ENCODE measurements around the gene ADAM15.

DNA sequence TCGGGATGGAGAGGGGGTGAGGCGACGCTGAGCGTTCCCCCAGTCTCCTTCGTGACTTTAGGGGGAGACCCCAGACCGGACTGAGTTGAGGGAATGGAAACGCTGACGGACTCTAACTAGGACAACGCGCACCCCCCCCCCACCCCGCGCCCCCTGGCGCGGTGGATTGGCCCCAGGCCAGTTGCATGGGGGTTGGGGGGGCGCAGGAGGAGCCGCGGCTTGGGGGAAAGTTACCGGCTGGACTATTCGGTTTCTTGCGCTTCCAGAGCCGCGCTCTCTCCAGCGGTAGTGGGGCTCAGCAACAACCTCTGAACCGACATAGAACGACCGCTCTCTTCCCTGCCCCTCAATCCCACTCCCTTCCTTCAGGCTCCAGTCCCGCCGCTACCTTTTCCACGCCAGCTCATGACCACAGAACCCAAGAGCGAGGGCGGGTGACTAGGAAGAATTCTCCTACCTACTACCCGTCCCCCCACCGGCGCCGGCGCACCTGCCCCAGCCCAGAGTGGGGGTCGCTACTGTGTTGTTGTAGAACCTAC is 47.8 kb upstream of the ADAM15 start:
- TF ChIP-seq, protein P1, sequence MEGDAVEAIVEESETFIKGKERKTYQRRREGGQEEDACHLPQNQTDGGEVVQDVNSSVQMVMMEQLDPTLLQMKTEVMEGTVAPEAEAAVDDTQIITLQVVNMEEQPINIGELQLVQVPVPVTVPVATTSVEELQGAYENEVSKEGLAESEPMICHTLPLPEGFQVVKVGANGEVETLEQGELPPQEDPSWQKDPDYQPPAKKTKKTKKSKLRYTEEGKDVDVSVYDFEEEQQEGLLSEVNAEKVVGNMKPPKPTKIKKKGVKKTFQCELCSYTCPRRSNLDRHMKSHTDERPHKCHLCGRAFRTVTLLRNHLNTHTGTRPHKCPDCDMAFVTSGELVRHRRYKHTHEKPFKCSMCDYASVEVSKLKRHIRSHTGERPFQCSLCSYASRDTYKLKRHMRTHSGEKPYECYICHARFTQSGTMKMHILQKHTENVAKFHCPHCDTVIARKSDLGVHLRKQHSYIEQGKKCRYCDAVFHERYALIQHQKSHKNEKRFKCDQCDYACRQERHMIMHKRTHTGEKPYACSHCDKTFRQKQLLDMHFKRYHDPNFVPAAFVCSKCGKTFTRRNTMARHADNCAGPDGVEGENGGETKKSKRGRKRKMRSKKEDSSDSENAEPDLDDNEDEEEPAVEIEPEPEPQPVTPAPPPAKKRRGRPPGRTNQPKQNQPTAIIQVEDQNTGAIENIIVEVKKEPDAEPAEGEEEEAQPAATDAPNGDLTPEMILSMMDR (IDR thresholded peaks at IDR 0.05) = no peak
- TF ChIP-seq POLR2A (IDR thresholded peaks at IDR 0.05) = no peak
